Spleen (tissue), 11 donors: ENCODE results near the gene PRRG3. TPM values are rescaled to one million over a fixed set of nuclear protein-coding genes. Genes with fewer than 3 reads are reported as not detected.

Source experiments
- DNase-seq: peaks from one replicate; pipeline ENCODE4 v3.0.0-alpha.2; 2020
- H3K27ac ChIP-seq, 8 donors: fragments of 200-600 bp; sonication (generic) in 7 of 8; 1 replicate in 4 of 8; 2 replicates in 4 of 8; pipeline versions ENCODE4 v1.5.0 to v1.8.0; 2016 to 2021; ENCODE audit warnings: inconsistent platforms in 4 of 8, mild to moderate bottlenecking in 4 of 8, moderate library complexity in 1 of 8
- H3K27me3 ChIP-seq, 7 donors: fragments of 200-600 bp; sonication (generic) in 6 of 7; replicated peaks in 1 of 7; 1 replicate in 4 of 7; 2 replicates in 3 of 7; pipeline versions ENCODE4 v1.5.0 to v1.8.0; 2016 to 2021; ENCODE audit warnings: inconsistent platforms in 3 of 7, mild to moderate bottlenecking in 1 of 7
- H3K36me3 ChIP-seq, 6 donors: fragments of 200-600 bp; sonication (generic) in 5 of 6; 1 replicate in 4 of 6; 2 replicates in 2 of 6; pipeline versions ENCODE4 v1.5.0 to v1.8.0; 2016 to 2021; ENCODE audit warnings: inconsistent platforms in 2 of 6
- H3K4me1 ChIP-seq, 6 donors: fragments of 200-600 bp; sonication (generic) in 5 of 6; 1 replicate in 3 of 6; 2 replicates in 3 of 6; pipeline versions ENCODE4 v1.5.0 to v1.8.0; 2016 to 2021; ENCODE audit warnings: inconsistent platforms in 3 of 6
- H3K4me3 ChIP-seq, 8 donors: fragments of 200-600 bp; sonication (generic) in 7 of 8; 1 replicate in 4 of 8; 2 replicates in 4 of 8; pipeline versions ENCODE4 v1.5.0 to v1.8.0; 2016 to 2021; ENCODE audit warnings: inconsistent platforms in 4 of 8, mild to moderate bottlenecking in 4 of 8, moderate library complexity in 2 of 8
- H3K9me3 ChIP-seq, 8 donors: fragments of 200-600 bp; sonication (generic) in 7 of 8; 1 replicate in 4 of 8; 2 replicates in 4 of 8; pipeline versions ENCODE4 v1.5.0 to v1.8.0; 2016 to 2021; ENCODE audit warnings: inconsistent platforms in 4 of 8
- CTCF ChIP-seq, 11 experiments: fragments of 200-600 bp in 7 of 11; fragments of 450-650 bp in 4 of 11; sonication (generic) in 4 of 11; IDR thresholded peaks in 8 of 11; conservative IDR thresholded peaks in 3 of 11; 1 replicate in 7 of 11; 2 replicates in 4 of 11; pipeline versions ENCODE4 v1.4.0 to v1.8.0; 2016 to 2021; ENCODE audit warnings: antibody characterized with exemption in 11 of 11, inconsistent platforms in 4 of 11, mild to moderate bottlenecking in 1 of 11
- POLR2A ChIP-seq, 3 donors: fragments of 450-650 bp; IDR thresholded peaks; one replicate each; pipeline ENCODE4 v1.5.1; 2017; ENCODE audit warnings: antibody characterized with exemption in 3 of 3, mild to moderate bottlenecking in 1 of 3
- POLR2AphosphoS5 ChIP-seq, 3 donors: sonication (generic); formaldehyde crosslinking; IDR thresholded peaks; one replicate each; pipeline ENCODE4 v1.5.1; 2017; ENCODE audit warnings: antibody characterized with exemption in 3 of 3
- WGBS, 5 donors: extraction: QIAGEN DNeasy Blood & Tissue Kit in 3 of 5; methylation state at CpG; one replicate each; pipeline versions ENCODE4 v1.1.5 to v1.1.7; 2013 to 2018; 5-methylcytosine and 5-hydroxymethylcytosine counted together
- intact Hi-C: fragments of 100-400 bp; cut with DNase I; formaldehyde crosslinking; loops from one replicate; pipeline ENCODE4 v1.15.0; 2023; ENCODE audit warnings: low total_unique reads
- polyA plus RNA-seq, 3 donors: library from polyadenylated mRNA; stranded (reverse); fragments of 200-250 nt; gene quantifications; one replicate each; pipeline ENCODE4 v1.2.1, GENCODE V29; 2013
- total RNA-seq, 7 donors: library from RNA; depleted of rRNA in 3 of 7; stranded (reverse); fragments of >200 nt in 3 of 7; fragmentation: NEBNext Ultra II Directional in 4 of 7; extraction: Animal tissue kit (Norgen Biotek cat#: 25700) in 4 of 7; gene quantifications; one replicate each; pipeline versions ENCODE4 v1.1.0 to v1.2.1, GENCODE V29; 2016 to 2021
- donor health status: healthy with polysubstance abuse.
- donor health status: DM: no; HTN: no; CAD: no; lungs with moderate emphysema.
- donor health status: DM: no; HTN: no; CAD: no.
- donor health status: Bipolar disorder and iron deficiency.
- donor health status: healthy.
- donor health status: DM: no; HTN: no; CAD: no.
- donor health status: DM: yes; HTN: yes; CAD: no.

The PRRG3 gene
- total and polyA plus RNA-seq, 10 donors = 0.06 to 4.3 (median 1.5) TPM

- WGBS, 5 donors = 77 to 94% (median 85%) methylated on average over 7 of the region's 7 CpGs
Observed at GRCh38 chrX:151701531-151701930, 6.3 kb downstream of the PRRG3 start.

GRCh38 chrX:151702026-151702714, 6.9 kb downstream of the PRRG3 start:
- H3K27me3 ChIP-seq = peaks cover 0 to 9% (median 0%) of the 10 kb centered on the region in 7 donors
- H3K36me3 ChIP-seq = no peaks in the 10 kb centered on the region
- TF ChIP-seq CTCF (IDR thresholded peaks at IDR 0.05 in 8 of 11, conservative IDR thresholded peaks at IDR 0.05 in 3 of 11) (no peak), POLR2AphosphoS5 (IDR thresholded peaks at IDR 0.05) (no peak), POLR2A (IDR thresholded peaks at IDR 0.05) (no peak)
- no peak overlapping the region for H3K27ac ChIP-seq
- intact Hi-C loops = no loop called here
- H3K4me3 ChIP-seq = no peak overlapping the region
- WGBS, 5 donors = 67 to 90% (median 81%) methylated on average over 8 to 9 of the region's 9 CpGs
- H3K9me3 ChIP-seq = no peaks in the 10 kb centered on the region
- H3K4me1 ChIP-seq = no peaks in the 10 kb centered on the region
- no peak for DNase-seq

More at GRCh38 chrX:151701531-151701930, 6.3 kb downstream of the PRRG3 start:
- TF ChIP-seq POLR2A (IDR thresholded peaks at IDR 0.05) (no peak), CTCF (IDR thresholded peaks at IDR 0.05 in 8 of 11, conservative IDR thresholded peaks at IDR 0.05 in 3 of 11) (no peak), POLR2AphosphoS5 (IDR thresholded peaks at IDR 0.05) (no peak)
- no peaks in the 10 kb centered on the region for H3K36me3 ChIP-seq
- no peaks in the 10 kb centered on the region for H3K4me1 ChIP-seq
- no peak overlapping the region for H3K4me3 ChIP-seq
- H3K27me3 ChIP-seq = peaks cover 0 to 6% (median 0%) of the 10 kb centered on the region in 7 donors
- no peak overlapping the region for H3K27ac ChIP-seq
- no peaks in the 10 kb centered on the region for H3K9me3 ChIP-seq
- no peak for DNase-seq
- intact Hi-C loops = no loop called here

- no peak for DNase-seq
- 50 to 76% (median 70%) methylated on average over 7 of the region's 7 CpGs for WGBS, 5 donors
- no peak overlapping the region for H3K4me3 ChIP-seq
- intact Hi-C loops = no loop called here
- TF ChIP-seq POLR2A (IDR thresholded peaks at IDR 0.05) = no peak
- peak in 2 of 3 donors; percentile 8 to 30 for TF ChIP-seq POLR2AphosphoS5 (IDR thresholded peaks at IDR 0.05)
- H3K36me3 ChIP-seq = no peaks in the 10 kb centered on the region
- no peaks in the 10 kb centered on the region for H3K4me1 ChIP-seq
- H3K27me3 ChIP-seq = peaks cover 0 to 9% (median 0%) of the 10 kb centered on the region in 7 donors
- no peaks in the 10 kb centered on the region for H3K9me3 ChIP-seq
- H3K27ac ChIP-seq = peak overlapping the region in 1 of 8 donors; percentile 25
Observed at GRCh38 chrX:151702741-151703340, 7.6 kb downstream of the PRRG3 start.

DNA sequence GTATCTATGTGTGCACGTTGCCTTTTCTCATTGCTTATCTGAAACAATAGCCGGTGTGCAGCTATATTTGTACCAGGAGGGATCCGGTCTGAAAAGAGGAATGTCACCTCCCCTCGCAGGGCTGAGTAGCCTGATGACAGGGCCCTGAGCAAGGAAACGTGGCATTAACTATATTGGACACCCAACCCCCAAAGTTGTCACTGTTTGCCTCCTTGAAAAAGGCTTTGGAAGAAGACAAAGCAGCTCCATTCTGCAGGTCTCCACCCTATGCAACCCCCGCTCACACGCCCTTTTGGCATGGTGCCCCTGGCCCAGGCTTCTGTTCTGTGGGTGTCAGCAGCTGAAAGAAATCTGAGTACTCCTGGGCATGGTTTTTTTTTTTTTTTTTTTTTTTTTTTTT, 8.2 kb downstream of the PRRG3 start:
- Histone ChIP-seq H3K27ac (no peak overlapping the region), H3K4me3 (no peak overlapping the region), H3K36me3 (no peaks in the 10 kb centered on the region), H3K27me3 (peaks cover 0 to 9% (median 0%) of the 10 kb centered on the region in 7 donors), H3K9me3 (no peaks in the 10 kb centered on the region), H3K4me1 (no peaks in the 10 kb centered on the region)
- TF ChIP-seq POLR2AphosphoS5 (IDR thresholded peaks at IDR 0.05) (no peak), POLR2A (IDR thresholded peaks at IDR 0.05) (no peak)
- DNase-seq = no peak
- intact Hi-C loops = no loop called here
- WGBS, 5 donors = 46 to 68% (median 64%) methylated on average over 3 to 7 of the region's 7 CpGs

GRCh38 chrX:151704041-151704663, 8.9 kb downstream of the PRRG3 start:
- H3K36me3 ChIP-seq = no peaks in the 10 kb centered on the region
- intact Hi-C loops = no loop called here
- no peak overlapping the region for H3K4me3 ChIP-seq
- H3K27me3 ChIP-seq = peaks cover 0 to 9% (median 0%) of the 10 kb centered on the region in 7 donors
- H3K27ac ChIP-seq = peak overlapping the region in 3 of 8 donors; percentile 33 to 43 (median 39)
- no peak for TF ChIP-seq CTCF (IDR thresholded peaks at IDR 0.05 in 8 of 11, conservative IDR thresholded peaks at IDR 0.05 in 3 of 11)
- no peak for TF ChIP-seq POLR2A (IDR thresholded peaks at IDR 0.05)
- no peak for TF ChIP-seq POLR2AphosphoS5 (IDR thresholded peaks at IDR 0.05)
- DNase-seq = no peak
- WGBS, 5 donors = 67 to 74% (median 69%) methylated on average over 13 of the region's 13 CpGs
- H3K4me1 ChIP-seq = no peaks in the 10 kb centered on the region
- H3K9me3 ChIP-seq = no peaks in the 10 kb centered on the region
